NCI-H226 (cell line): ENCODE results near the gene GLRA2.

ENCODE experiments used
- DNase-seq: peaks from one replicate; pipeline ENCODE4 v3.0.0-alpha.2; 2015

The GLRA2 gene

DNA sequence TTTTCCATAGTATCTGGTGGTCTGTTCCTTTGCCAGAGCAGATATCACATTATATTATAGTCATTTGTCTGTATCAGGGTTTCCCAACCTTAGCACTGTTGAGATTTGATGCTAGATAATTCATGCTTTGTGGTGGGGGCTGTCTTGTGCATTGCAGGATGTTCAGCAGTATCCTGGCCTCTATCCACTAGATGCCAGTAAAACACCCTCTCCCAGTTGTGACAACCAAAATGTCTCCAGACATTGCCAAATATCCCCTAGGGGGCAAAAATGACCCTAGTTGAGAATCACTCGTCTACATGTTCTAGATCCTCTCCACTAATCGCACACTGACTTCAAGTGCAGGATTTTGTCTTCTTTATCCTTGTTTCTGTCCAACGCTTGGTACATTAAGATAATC lies 182.8 kb downstream of the GLRA2 start:
- no peak for DNase-seq

DNA sequence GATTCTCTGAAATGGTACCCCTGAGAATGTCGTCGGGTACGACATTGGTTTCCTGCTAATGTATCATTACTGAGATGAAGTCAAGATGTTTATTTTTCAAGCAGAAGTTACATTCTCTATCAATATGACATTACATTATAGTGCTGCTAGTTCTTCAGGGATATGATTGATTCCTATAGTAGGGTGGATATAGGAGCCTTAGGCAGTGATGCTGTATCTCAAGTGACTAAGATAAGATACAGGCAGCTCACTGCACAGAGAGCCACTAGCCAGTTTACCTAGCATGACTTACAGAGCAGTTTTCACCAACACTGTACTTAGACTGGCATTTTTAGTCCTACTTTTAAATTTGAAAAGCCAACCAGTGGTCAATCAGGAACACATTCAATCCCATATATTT lies 188.6 kb downstream of the GLRA2 start:
- no peak for DNase-seq

DNA sequence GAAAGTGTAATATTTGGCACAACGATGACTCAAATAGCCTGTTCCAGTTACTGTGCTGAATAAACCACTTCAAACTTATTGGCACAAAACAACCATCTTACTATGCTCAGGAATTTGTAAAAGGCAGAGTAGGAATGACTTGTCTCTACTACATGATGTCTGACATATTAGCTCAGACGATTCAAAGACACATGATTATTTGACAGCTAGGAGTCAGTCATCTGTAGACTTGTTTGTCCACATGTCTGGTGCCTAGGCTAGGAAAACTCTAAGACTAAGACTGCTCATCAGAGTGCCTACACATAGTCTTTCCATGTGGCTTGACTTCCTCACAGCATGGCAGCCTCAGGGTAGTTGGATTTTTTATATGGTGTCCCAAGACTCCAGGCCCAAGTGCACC lies 189.1 kb downstream of the GLRA2 start:
- DNase-seq = no peak

DNA sequence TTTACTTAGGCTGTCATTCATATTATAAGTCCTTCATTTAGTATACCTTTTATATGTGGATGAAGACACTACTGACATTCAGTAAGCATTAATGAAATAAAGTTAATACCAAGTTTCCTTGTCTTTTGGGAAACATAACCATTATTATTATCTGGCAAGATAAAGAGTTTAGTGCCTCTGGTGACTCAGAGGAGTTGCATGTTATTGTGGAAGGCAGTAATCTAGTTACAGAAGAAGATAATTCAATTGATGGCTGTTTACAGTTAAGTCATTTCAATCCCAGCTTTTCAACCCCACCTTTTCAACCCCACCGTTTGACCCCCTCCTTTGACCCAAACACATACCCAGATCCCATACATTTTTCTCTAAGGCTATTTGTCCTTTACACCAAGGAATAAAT lies 199.7 kb downstream of the GLRA2 start:
- DNase-seq = peak; percentile 20

DNA sequence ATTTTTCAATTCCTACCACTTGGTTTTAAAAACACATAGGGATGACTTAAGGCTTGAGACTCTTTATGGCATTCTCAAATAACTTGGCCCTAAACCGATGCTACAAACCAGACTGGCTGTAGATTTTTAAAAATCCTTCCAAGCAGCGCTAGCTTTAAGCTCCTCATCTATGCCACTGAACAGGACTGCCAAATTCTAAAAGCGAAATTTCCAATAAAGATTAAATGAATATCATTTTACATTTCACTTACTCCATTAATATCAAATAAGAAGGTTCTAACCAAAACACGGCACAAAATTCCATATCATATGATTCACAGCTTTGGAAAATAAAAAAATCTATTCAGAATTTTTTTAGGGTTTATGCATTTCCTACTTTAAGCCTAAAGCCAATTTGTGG lies 209.3 kb downstream of the GLRA2 start:
- no peak for DNase-seq

DNA sequence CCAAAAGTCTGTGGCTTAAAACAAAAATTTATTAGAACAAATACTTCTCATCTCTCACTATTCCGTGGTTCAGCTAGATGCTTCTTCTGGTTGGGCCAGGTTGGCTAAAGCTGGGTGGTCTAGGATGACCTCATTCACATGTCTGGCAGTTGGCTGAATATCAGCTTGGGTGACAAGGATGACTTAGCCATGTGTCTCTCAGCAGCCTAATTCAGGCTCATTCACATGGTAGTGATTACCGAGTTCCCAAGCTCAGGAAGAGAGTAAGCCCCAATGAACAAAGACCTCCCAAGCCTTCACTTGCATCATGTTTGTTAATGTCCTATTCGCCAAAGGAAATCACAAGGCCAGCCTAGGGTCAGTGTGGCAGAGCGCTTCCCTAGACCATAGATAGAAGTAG lies 224.1 kb downstream of the GLRA2 start:
- no peak for DNase-seq

DNA sequence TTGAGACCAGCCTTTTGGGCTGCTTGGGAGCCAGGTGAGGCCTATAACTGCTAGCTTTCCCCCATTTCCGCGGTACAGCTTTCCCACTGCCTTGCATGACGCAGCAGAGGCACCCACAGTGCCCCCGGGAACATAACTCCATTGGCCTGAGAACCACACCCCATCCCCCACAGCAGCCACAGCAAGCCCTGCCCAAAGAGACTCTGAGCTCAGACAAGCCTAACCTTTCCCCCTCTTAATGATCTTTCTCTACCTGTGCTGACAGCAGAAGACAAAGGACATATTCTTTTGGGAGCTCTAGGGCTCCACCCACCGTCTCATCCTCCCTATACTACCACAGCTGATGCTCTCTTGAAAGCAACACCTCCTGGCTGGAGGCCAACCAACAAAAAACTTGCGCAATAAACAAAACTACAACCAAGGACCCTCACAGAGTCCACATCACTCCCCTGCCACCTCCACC lies 228.7 kb downstream of the GLRA2 start:
- no peak for DNase-seq

DNA sequence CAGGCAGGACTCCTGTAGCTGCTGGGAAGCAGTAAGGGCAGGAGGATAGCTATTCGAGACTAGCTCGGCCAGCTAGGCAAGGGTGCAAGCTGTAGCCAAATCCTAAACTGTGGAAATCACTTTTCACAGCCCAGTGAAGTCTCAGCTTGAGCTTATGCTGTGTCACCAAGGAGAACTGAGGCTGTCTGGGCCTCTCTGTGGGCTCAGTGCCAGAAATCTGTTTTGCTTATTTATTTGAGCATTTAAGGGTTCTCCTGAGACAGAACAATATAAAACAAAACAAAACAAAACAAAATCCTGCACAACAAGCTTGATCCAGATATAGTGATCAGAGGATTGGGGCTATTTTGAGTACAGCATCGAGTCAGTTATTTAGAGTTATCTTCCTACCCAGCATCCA lies 246.1 kb downstream of the GLRA2 start:
- DNase-seq = no peak

DNA sequence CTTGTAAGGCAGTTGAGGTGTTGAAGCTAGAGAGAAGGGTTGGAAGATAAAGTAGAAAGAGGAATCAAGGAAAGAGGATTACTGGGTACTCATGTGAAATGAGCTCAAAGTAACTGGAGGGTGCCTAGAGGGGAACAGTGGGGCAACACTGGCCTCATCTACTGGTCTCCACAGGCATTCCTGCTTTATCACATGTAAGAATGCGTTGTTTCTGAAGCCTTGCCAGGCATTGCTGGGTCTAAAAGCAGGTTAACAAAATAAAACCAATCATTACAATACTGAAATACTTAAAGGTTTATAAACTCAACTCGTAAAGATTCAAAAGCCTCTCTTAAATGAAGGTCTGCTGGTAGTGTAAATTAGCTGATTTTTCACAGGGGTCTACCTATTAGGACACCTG lies 247.6 kb downstream of the GLRA2 start:
- DNase-seq = peak; percentile 62

DNA sequence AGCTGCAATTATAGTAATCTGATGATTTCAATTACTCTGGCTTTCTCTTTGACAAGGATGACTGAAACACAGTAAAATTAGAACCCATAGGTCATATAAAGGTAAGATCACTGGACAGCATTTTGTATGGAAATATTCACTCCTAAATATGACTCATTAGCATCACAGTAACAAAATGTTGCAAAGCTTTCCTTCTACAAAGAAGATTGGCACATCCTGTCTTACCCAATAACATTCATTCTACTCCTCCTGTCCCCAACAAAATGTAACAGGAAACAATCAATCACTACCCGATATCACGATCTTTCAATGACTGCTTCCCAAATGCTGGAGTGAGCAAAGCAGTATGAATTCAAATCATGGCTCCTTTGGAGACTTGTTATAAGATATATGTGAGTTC lies 248.2 kb downstream of the GLRA2 start:
- DNase-seq = peak; percentile 80

DNA sequence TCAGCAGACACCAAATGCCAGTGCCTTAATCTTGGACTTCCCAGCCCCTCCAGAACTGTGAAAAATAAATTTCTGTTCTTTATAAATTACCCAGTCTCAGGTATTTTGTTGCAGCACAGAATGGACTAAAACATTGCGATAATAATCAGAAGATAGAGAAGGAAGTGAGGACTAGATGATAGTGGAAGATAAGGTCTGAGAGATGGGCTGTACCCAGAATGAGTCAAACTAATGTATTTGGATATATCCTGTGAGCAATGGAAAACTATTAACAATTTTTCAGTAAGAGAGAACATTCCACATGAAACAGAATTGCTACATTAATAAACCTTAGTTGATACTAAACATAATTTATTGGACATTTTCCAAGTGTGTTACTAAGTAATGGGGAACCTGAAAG lies 250.2 kb downstream of the GLRA2 start:
- DNase-seq = no peak
